ENCODE results near the gene GDF7. TPM values are rescaled to one million over a fixed set of nuclear protein-coding genes. Genes with fewer than 3 reads are reported as not detected.

GDF7 gene
- total RNA-seq, 2 experiments from 2014 or later = 0.06 TPM

- CTCF ChIA-PET (ENCODE audit: unreplicated experiment) = no interaction called here
- intact Hi-C loops (cut with micrococcal nuclease; ENCODE audit: unreplicated experiment) = no loop called here
- no peak for DNase-seq (ENCODE audit: low spot score)
- Histone ChIP-seq H3K4me2 (ENCODE audit: low read length) (0 out of 2 replicates have a peak overlapping the region, but pooled peaks have one; percentile 42), H2AFZ (ENCODE audit: low read length) (no peak overlapping the region), H3K4me1 (ENCODE audit: insufficient read depth, low read length, poor library complexity, severe bottlenecking) (peaks cover 48% of the 10 kb centered on the region), H3K9me2 (ENCODE audit: insufficient read depth, low read length) (no peaks in the 10 kb centered on the region), H3K9me3 (ENCODE audit: low read length) (no peaks in the 10 kb centered on the region), H3K4me3 (ENCODE audit: low read depth, low read length, poor library complexity, severe bottlenecking) (no peak overlapping the region), H3K36me3 (ENCODE audit: insufficient read depth, low read length) (peaks cover 29% of the 10 kb centered on the region), H3K27ac (ENCODE audit: low read depth, low read length, poor library complexity, severe bottlenecking) (no peak overlapping the region), H3K79me2 (ENCODE audit: insufficient read depth, low read depth, low read length) (no peaks in the 10 kb centered on the region), H4K20me1 (ENCODE audit: insufficient read depth, low read length) (no peaks in the 10 kb centered on the region)
- TF ChIP-seq EZH2phosphoT487 (IDR thresholded peaks at IDR 0.05; ENCODE audit: borderline replicate concordance, low read depth, low read length) = no peak
- TF ChIP-seq CTCF (conservative IDR thresholded peaks at IDR 0.05; ENCODE audit: low read length) = no peak
- BruUV-seq (replicated peaks) = no TSS peak
- POLR2A ChIA-PET = interaction anchor here (0.5 to 4.0 kb wide), 5 partner anchors 16 to 1512 kb away, joined by 3 to 28 read pairs (median 3); no protein-coding TSS in a partner anchor
Observed at GRCh38 chr2:20696366-20696765, 29.4 kb downstream of the GDF7 start.

- H4K20me1 ChIP-seq (ENCODE audit: insufficient read depth, low read length) = no peaks in the 10 kb centered on the region
- H3K79me2 ChIP-seq (ENCODE audit: insufficient read depth, low read depth, low read length) = no peaks in the 10 kb centered on the region
- no peak for DNase-seq (ENCODE audit: low spot score)
- no peaks in the 10 kb centered on the region for H3K9me3 ChIP-seq (ENCODE audit: low read length)
- no peak overlapping the region for H3K27ac ChIP-seq (ENCODE audit: low read depth, low read length, poor library complexity, severe bottlenecking)
- H3K4me2 ChIP-seq (ENCODE audit: low read length) = no peak overlapping the region
- H3K36me3 ChIP-seq (ENCODE audit: insufficient read depth, low read length) = peaks cover 29% of the 10 kb centered on the region
- TF ChIP-seq EZH2phosphoT487 (IDR thresholded peaks at IDR 0.05; ENCODE audit: borderline replicate concordance, low read depth, low read length) = no peak
- intact Hi-C loops (cut with micrococcal nuclease; ENCODE audit: unreplicated experiment) = no loop called here
- POLR2A ChIA-PET = interaction anchor here (0.6 to 4.0 kb wide), 5 partner anchors 13 to 1511 kb away, joined by 3 to 28 read pairs (median 3); no protein-coding TSS in a partner anchor
- H3K4me1 ChIP-seq (ENCODE audit: insufficient read depth, low read length, poor library complexity, severe bottlenecking) = peaks cover 48% of the 10 kb centered on the region
- no TSS peak for BruUV-seq (replicated peaks)
- H3K9me2 ChIP-seq (ENCODE audit: insufficient read depth, low read length) = no peaks in the 10 kb centered on the region
- no peak overlapping the region for H3K4me3 ChIP-seq (ENCODE audit: low read depth, low read length, poor library complexity, severe bottlenecking)
- no peak overlapping the region for H2AFZ ChIP-seq (ENCODE audit: low read length)
- CTCF ChIA-PET (ENCODE audit: unreplicated experiment) = no interaction called here
Observed at GRCh38 chr2:20697322-20697934, 30.5 kb downstream of the GDF7 start.

GRCh38 chr2:20698916-20699613, 32.1 kb downstream of the GDF7 start:
- Histone ChIP-seq H3K9me2 (ENCODE audit: insufficient read depth, low read length) (no peaks in the 10 kb centered on the region), H3K79me2 (ENCODE audit: insufficient read depth, low read depth, low read length) (no peaks in the 10 kb centered on the region), H4K20me1 (ENCODE audit: insufficient read depth, low read length) (no peaks in the 10 kb centered on the region), H3K4me2 (ENCODE audit: low read length) (peak overlapping the region; percentile 41), H3K9me3 (ENCODE audit: low read length) (no peaks in the 10 kb centered on the region), H3K36me3 (ENCODE audit: insufficient read depth, low read length) (peaks cover 29% of the 10 kb centered on the region), H2AFZ (ENCODE audit: low read length) (peak overlapping the region; percentile 0; the same call in 1 of the 2 replicates), H3K27ac (ENCODE audit: low read depth, low read length, poor library complexity, severe bottlenecking) (peak overlapping the region; percentile 41), H3K4me3 (ENCODE audit: low read depth, low read length, poor library complexity, severe bottlenecking) (no peak overlapping the region), H3K4me1 (ENCODE audit: insufficient read depth, low read length, poor library complexity, severe bottlenecking) (peaks cover 43% of the 10 kb centered on the region)
- CTCF ChIA-PET (ENCODE audit: unreplicated experiment) = no interaction called here
- intact Hi-C loops (cut with micrococcal nuclease; ENCODE audit: unreplicated experiment) = no loop called here
- DNase-seq (ENCODE audit: low spot score) = no peak
- no TSS peak for BruUV-seq (replicated peaks)
- POLR2A ChIA-PET = interaction anchor here (0.6 to 4.0 kb wide), 8 partner anchors 9 to 232 kb away, joined by 3 to 28 read pairs (median 4); no protein-coding TSS in a partner anchor
- TF ChIP-seq CTCF (conservative IDR thresholded peaks at IDR 0.05; ENCODE audit: low read length) (no peak), EZH2phosphoT487 (IDR thresholded peaks at IDR 0.05; ENCODE audit: borderline replicate concordance, low read depth, low read length) (no peak)

All from OCI-LY7 (cell line).